ENCODE results near the gene CHAD.
"Not testable (repeated sequence)": the region's sequence is repeated elsewhere in the genome, so short reads cannot be mapped to it uniquely, and the experiment has no call there.

DNA sequence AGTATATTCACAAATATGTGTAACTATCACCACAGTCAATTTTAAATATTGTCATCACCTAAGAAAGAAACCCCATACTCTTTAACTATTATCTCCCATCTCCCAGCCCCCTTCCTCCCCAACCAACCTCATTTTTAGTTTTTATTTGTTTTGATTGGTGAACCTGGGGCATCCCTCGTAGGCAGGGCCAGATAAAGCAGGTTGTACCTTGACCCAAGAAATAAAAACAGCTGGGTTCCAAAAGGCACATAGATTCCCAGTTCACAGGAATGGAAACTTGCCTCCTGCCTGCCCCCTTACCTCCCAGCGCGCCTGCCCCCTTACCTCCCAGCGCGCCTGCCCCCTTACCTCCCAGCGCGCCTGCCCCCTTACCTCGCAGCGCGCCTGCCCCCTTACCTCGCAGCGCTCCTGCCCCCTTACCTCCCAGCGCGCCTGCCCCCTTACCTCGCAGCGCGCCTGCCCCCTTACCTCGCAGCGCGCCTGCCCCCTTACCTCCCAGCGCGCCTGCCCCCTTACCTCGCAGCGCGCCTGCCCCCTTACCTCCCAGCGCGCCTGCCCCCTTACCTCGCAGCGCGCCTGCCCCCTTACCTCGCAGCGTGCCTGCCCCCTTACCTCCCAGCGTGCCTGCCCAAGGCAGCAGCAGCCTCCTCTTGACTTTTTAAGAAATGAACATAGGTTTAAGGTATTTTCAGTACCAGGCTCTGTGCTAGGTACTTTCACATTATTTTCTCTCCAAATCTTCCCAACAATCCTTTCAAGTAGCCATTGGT, 7.3 kb upstream of the CHAD start:
- TF ChIP-seq, protein P1, sequence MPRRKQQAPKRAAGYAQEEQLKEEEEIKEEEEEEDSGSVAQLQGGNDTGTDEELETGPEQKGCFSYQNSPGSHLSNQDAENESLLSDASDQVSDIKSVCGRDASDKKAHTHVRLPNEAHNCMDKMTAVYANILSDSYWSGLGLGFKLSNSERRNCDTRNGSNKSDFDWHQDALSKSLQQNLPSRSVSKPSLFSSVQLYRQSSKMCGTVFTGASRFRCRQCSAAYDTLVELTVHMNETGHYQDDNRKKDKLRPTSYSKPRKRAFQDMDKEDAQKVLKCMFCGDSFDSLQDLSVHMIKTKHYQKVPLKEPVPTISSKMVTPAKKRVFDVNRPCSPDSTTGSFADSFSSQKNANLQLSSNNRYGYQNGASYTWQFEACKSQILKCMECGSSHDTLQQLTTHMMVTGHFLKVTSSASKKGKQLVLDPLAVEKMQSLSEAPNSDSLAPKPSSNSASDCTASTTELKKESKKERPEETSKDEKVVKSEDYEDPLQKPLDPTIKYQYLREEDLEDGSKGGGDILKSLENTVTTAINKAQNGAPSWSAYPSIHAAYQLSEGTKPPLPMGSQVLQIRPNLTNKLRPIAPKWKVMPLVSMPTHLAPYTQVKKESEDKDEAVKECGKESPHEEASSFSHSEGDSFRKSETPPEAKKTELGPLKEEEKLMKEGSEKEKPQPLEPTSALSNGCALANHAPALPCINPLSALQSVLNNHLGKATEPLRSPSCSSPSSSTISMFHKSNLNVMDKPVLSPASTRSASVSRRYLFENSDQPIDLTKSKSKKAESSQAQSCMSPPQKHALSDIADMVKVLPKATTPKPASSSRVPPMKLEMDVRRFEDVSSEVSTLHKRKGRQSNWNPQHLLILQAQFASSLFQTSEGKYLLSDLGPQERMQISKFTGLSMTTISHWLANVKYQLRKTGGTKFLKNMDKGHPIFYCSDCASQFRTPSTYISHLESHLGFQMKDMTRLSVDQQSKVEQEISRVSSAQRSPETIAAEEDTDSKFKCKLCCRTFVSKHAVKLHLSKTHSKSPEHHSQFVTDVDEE (CRISPR knock-in tag; IDR thresholded peaks at IDR 0.05), result not testable (repeated sequence)
- TF ChIP-seq, protein P2, sequence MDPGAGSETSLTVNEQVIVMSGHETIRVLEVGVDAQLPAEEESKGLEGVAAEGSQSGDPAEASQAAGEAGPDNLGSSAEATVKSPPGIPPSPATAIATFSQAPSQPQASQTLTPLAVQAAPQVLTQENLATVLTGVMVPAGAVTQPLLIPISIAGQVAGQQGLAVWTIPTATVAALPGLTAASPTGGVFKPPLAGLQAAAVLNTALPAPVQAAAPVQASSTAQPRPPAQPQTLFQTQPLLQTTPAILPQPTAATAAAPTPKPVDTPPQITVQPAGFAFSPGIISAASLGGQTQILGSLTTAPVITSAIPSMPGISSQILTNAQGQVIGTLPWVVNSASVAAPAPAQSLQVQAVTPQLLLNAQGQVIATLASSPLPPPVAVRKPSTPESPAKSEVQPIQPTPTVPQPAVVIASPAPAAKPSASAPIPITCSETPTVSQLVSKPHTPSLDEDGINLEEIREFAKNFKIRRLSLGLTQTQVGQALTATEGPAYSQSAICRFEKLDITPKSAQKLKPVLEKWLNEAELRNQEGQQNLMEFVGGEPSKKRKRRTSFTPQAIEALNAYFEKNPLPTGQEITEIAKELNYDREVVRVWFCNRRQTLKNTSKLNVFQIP (CRISPR knock-in tag; IDR thresholded peaks at IDR 0.05; ENCODE audit: borderline replicate concordance, low read depth), result not testable (repeated sequence)
- TF ChIP-seq ZFP3 (CRISPR knock-in tag; IDR thresholded peaks at IDR 0.05); TCF4 (CRISPR knock-in tag; IDR thresholded peaks at IDR 0.05; ENCODE audit: borderline replicate concordance); TOX (CRISPR knock-in tag; IDR thresholded peaks at IDR 0.05; ENCODE audit: borderline replicate concordance); PPARA (CRISPR knock-in tag; IDR thresholded peaks at IDR 0.05; ENCODE audit: borderline replicate concordance); ZNF70 (CRISPR knock-in tag; IDR thresholded peaks at IDR 0.05); SNAI2 (CRISPR knock-in tag; IDR thresholded peaks at IDR 0.05): not testable (repeated sequence)
- TF ChIP-seq, protein P3, sequence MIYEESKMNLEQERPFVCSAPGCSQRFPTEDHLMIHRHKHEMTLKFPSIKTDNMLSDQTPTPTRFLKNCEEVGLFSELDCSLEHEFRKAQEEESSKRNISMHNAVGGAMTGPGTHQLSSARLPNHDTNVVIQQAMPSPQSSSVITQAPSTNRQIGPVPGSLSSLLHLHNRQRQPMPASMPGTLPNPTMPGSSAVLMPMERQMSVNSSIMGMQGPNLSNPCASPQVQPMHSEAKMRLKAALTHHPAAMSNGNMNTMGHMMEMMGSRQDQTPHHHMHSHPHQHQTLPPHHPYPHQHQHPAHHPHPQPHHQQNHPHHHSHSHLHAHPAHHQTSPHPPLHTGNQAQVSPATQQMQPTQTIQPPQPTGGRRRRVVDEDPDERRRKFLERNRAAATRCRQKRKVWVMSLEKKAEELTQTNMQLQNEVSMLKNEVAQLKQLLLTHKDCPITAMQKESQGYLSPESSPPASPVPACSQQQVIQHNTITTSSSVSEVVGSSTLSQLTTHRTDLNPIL (CRISPR knock-in tag; IDR thresholded peaks at IDR 0.05; ENCODE audit: low read depth), result not testable (repeated sequence)
- TF ChIP-seq, protein P4, sequence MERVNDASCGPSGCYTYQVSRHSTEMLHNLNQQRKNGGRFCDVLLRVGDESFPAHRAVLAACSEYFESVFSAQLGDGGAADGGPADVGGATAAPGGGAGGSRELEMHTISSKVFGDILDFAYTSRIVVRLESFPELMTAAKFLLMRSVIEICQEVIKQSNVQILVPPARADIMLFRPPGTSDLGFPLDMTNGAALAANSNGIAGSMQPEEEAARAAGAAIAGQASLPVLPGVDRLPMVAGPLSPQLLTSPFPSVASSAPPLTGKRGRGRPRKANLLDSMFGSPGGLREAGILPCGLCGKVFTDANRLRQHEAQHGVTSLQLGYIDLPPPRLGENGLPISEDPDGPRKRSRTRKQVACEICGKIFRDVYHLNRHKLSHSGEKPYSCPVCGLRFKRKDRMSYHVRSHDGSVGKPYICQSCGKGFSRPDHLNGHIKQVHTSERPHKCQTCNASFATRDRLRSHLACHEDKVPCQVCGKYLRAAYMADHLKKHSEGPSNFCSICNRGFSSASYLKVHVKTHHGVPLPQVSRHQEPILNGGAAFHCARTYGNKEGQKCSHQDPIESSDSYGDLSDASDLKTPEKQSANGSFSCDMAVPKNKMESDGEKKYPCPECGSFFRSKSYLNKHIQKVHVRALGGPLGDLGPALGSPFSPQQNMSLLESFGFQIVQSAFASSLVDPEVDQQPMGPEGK (CRISPR knock-in tag; IDR thresholded peaks at IDR 0.05; ENCODE audit: borderline replicate concordance), result not testable (repeated sequence)
- TF ChIP-seq, protein P5, sequence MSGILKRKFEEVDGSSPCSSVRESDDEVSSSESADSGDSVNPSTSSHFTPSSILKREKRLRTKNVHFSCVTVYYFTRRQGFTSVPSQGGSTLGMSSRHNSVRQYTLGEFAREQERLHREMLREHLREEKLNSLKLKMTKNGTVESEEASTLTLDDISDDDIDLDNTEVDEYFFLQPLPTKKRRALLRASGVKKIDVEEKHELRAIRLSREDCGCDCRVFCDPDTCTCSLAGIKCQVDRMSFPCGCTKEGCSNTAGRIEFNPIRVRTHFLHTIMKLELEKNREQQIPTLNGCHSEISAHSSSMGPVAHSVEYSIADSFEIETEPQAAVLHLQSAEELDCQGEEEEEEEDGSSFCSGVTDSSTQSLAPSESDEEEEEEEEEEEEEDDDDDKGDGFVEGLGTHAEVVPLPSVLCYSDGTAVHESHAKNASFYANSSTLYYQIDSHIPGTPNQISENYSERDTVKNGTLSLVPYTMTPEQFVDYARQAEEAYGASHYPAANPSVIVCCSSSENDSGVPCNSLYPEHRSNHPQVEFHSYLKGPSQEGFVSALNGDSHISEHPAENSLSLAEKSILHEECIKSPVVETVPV (CRISPR knock-in tag; IDR thresholded peaks at IDR 0.05), result not testable (repeated sequence)

Measured in SK-N-SH treated with all-trans-retinoic acid at 6 μM for 48 hours (cell line).